Measurements from ENCODE around the gene TUBGCP6.

GRCh38 chr22:50248196-50249081 is 3.6 kb upstream of the TUBGCP6 start:
- TF ChIP-seq CTCF (IDR thresholded peaks at IDR 0.05): no peak
- no peak for TF ChIP-seq POLR2AphosphoS5 (IDR thresholded peaks at IDR 0.05)

Measured in breast epithelium (tissue), 3 donors.